ENCODE measurements around the gene CTIF.

Gene CTIF

GRCh38 chr18:48659188-48660009, 120.6 kb downstream of the CTIF start:
- Histone ChIP-seq H4K20me1 (ENCODE audit: insufficient read depth, low read length) (peaks cover 27% of the 10 kb centered on the region), H2AFZ (ENCODE audit: low read depth, low read length) (no peak overlapping the region), H3K9ac (ENCODE audit: low read length) (no peak overlapping the region)

GRCh38 chr18:48660346-48661228, 121.8 kb downstream of the CTIF start:
- no peaks in the 10 kb centered on the region for H3K4me1 ChIP-seq (ENCODE audit: low read length)
- H4K20me1 ChIP-seq (ENCODE audit: insufficient read depth, low read length), result peaks cover 27% of the 10 kb centered on the region
- H3K27ac ChIP-seq (ENCODE audit: low read length), result no peak overlapping the region
- H2AFZ ChIP-seq (ENCODE audit: low read depth, low read length), result no peak overlapping the region
- 0 out of 2 replicates have a peak, but pooled peaks cover 3% of the 10 kb centered on the region for H3K9me3 ChIP-seq (ENCODE audit: insufficient read depth, low read length)
- H3K4me3 ChIP-seq (ENCODE audit: low read length), result no peak overlapping the region
- no peaks in the 10 kb centered on the region for H3K27me3 ChIP-seq (ENCODE audit: low read depth, low read length)
- no peak overlapping the region for H3K9ac ChIP-seq (ENCODE audit: low read length)
- no peak overlapping the region for H3K4me2 ChIP-seq (ENCODE audit: low read length)
- H3K36me3 ChIP-seq (replicated peaks; ENCODE audit: low read depth, low read length), result peaks cover 5% of the 10 kb centered on the region
- H3K79me2 ChIP-seq (ENCODE audit: low read length), result no peaks in the 10 kb centered on the region
- TF ChIP-seq EZH2phosphoT487 (IDR thresholded peaks at IDR 0.05; ENCODE audit: low read depth), result no peak
- TF ChIP-seq CTCF (IDR thresholded peaks at IDR 0.05; ENCODE audit: low read depth, low read length), result no peak

More at GRCh38 chr18:48659188-48660009, 120.6 kb downstream of the CTIF start:
- H3K27me3 ChIP-seq (ENCODE audit: low read depth, low read length), result no peaks in the 10 kb centered on the region
- H3K36me3 ChIP-seq (replicated peaks; ENCODE audit: low read depth, low read length), result no peaks in the 10 kb centered on the region
- no peak overlapping the region for H3K27ac ChIP-seq (ENCODE audit: low read length)
- no peak overlapping the region for H3K4me2 ChIP-seq (ENCODE audit: low read length)
- no peak for TF ChIP-seq EZH2phosphoT487 (IDR thresholded peaks at IDR 0.05; ENCODE audit: low read depth)
- H3K4me3 ChIP-seq (ENCODE audit: low read length), result no peak overlapping the region
- no peaks in the 10 kb centered on the region for H3K4me1 ChIP-seq (ENCODE audit: low read length)
- H3K79me2 ChIP-seq (ENCODE audit: low read length), result no peaks in the 10 kb centered on the region
- no peaks in the 10 kb centered on the region for H3K9me3 ChIP-seq (ENCODE audit: insufficient read depth, low read length)

GRCh38 chr18:48661421-48661820, 122.6 kb downstream of the CTIF start:
- H3K4me2 ChIP-seq (ENCODE audit: low read length), result no peak overlapping the region

More at GRCh38 chr18:48661421-48661820, 122.6 kb downstream of the CTIF start:
- peaks cover 27% of the 10 kb centered on the region for H4K20me1 ChIP-seq (ENCODE audit: insufficient read depth, low read length)
- no peak overlapping the region for H3K27ac ChIP-seq (ENCODE audit: low read length)
- H3K27me3 ChIP-seq (ENCODE audit: low read depth, low read length), result no peaks in the 10 kb centered on the region
- H3K4me3 ChIP-seq (ENCODE audit: low read length), result no peak overlapping the region
- no peak for TF ChIP-seq EZH2phosphoT487 (IDR thresholded peaks at IDR 0.05; ENCODE audit: low read depth)
- TF ChIP-seq CTCF (IDR thresholded peaks at IDR 0.05; ENCODE audit: low read depth, low read length), result no peak
- H3K36me3 ChIP-seq (replicated peaks; ENCODE audit: low read depth, low read length), result peaks cover 13% of the 10 kb centered on the region
- no peaks in the 10 kb centered on the region for H3K4me1 ChIP-seq (ENCODE audit: low read length)
- no peak overlapping the region for H3K9ac ChIP-seq (ENCODE audit: low read length)
- no peak overlapping the region for H2AFZ ChIP-seq (ENCODE audit: low read depth, low read length)
- H3K9me3 ChIP-seq (ENCODE audit: insufficient read depth, low read length), result 0 out of 2 replicates have a peak, but pooled peaks cover 5% of the 10 kb centered on the region
- no peaks in the 10 kb centered on the region for H3K79me2 ChIP-seq (ENCODE audit: low read length)
